Measurements from ENCODE around the gene VARS2. TPM values are rescaled to one million over a fixed set of nuclear protein-coding genes. Genes with fewer than 3 reads are reported as not detected.

The VARS2 gene
- total and polyA plus RNA-seq, 2 experiments from 2014 or later = 21.6 to 36.9 TPM

GRCh38 chr6:30882759-30883684, 31.0 kb upstream of the VARS2 start:
- Histone ChIP-seq H3K9me3 (ENCODE audit: low read depth) (no peaks in the 10 kb centered on the region), H3K4me3 (peak overlapping the region; percentile 91), H3K9me2 (replicated peaks; ENCODE audit: insufficient read depth) (no peaks in the 10 kb centered on the region), H3K4me1 (ENCODE audit: insufficient read depth) (peaks cover 53% of the 10 kb centered on the region), H2AFZ (no peak overlapping the region), H4K20me1 (ENCODE audit: insufficient read depth, poor library complexity, severe bottlenecking) (peaks cover 12% of the 10 kb centered on the region), H3K27me3 (no peaks in the 10 kb centered on the region), H3K36me3 (replicated peaks; ENCODE audit: insufficient read depth, low read depth) (no peaks in the 10 kb centered on the region), H3K79me2 (peaks cover 33% of the 10 kb centered on the region), H3K4me2 (peak overlapping the region; percentile 95), H3K27ac (peak overlapping the region; percentile 100)
- no peak for TF ChIP-seq EZH2phosphoT487 (IDR thresholded peaks at IDR 0.05; ENCODE audit: low read depth, severe bottlenecking, unreplicated experiment)
- TF ChIP-seq CTCF (IDR thresholded peaks at IDR 0.05; ENCODE audit: poor library complexity) = no peak
- no peak for TF ChIP-seq EZH2 (IDR thresholded peaks at IDR 0.05; ENCODE audit: borderline replicate concordance)
- peak; percentile 90 for DNase-seq (ENCODE audit: low spot score)
- 30% methylated on average over 14 of the region's 15 CpGs for WGBS (ENCODE audit: low lambda C conversion rate, missing lambda C conversion rate)

- peak within 1 kb of the TSS; percentile 100 for H3K27ac ChIP-seq
- H4K20me1 ChIP-seq (ENCODE audit: insufficient read depth, poor library complexity, severe bottlenecking) = peaks cover 21% of the 10 kb centered on the region
- 29% methylated on average over 13 of the region's 62 CpGs for WGBS (ENCODE audit: low lambda C conversion rate, missing lambda C conversion rate)
- H3K9me2 ChIP-seq (replicated peaks; ENCODE audit: insufficient read depth) = no peaks in the 10 kb centered on the region
- H3K27me3 ChIP-seq = no peaks in the 10 kb centered on the region
- H3K79me2 ChIP-seq = peaks cover 42% of the 10 kb centered on the region
- peak within 1 kb of the TSS; percentile 91 for H3K4me3 ChIP-seq
- TF ChIP-seq EZH2 (IDR thresholded peaks at IDR 0.05; ENCODE audit: borderline replicate concordance) = no peak
- no peak for TF ChIP-seq CTCF (IDR thresholded peaks at IDR 0.05; ENCODE audit: poor library complexity)
- no peak for TF ChIP-seq EZH2phosphoT487 (IDR thresholded peaks at IDR 0.05; ENCODE audit: low read depth, severe bottlenecking, unreplicated experiment)
- H2AFZ ChIP-seq = peak within 1 kb of the TSS; percentile 7
- H3K9me3 ChIP-seq (ENCODE audit: low read depth) = no peaks in the 10 kb centered on the region
- peak; percentile 89 for DNase-seq (ENCODE audit: low spot score)
- no peaks in the 10 kb centered on the region for H3K36me3 ChIP-seq (replicated peaks; ENCODE audit: insufficient read depth, low read depth)
- peak within 1 kb of the TSS; percentile 95 for H3K4me2 ChIP-seq
- peaks cover 51% of the 10 kb centered on the region for H3K4me1 ChIP-seq (ENCODE audit: insufficient read depth)
These were observed 30.1 kb upstream of the VARS2 start, which contains the start of gene DDR1 for GRCh38 chr6:30883685-30884520. DDR1 (plus strand) TSS chr6:30884519; CDS start chr6:30888730, 4,211 bp downstream.

GRCh38 chr6:30884521-30885480, 29.2 kb upstream of the VARS2 start:
- peak overlapping the region; percentile 95 for H3K4me2 ChIP-seq
- peaks cover 28% of the 10 kb centered on the region for H4K20me1 ChIP-seq (ENCODE audit: insufficient read depth, poor library complexity, severe bottlenecking)
- no peaks in the 10 kb centered on the region for H3K9me3 ChIP-seq (ENCODE audit: low read depth)
- H3K36me3 ChIP-seq (replicated peaks; ENCODE audit: insufficient read depth, low read depth) = no peaks in the 10 kb centered on the region
- H3K4me1 ChIP-seq (ENCODE audit: insufficient read depth) = peaks cover 51% of the 10 kb centered on the region
- peak overlapping the region; percentile 91 for H3K4me3 ChIP-seq
- peak overlapping the region; percentile 100 for H3K27ac ChIP-seq
- WGBS (ENCODE audit: low lambda C conversion rate, missing lambda C conversion rate) = 5% methylated on average over 33 of the region's 59 CpGs
- no peaks in the 10 kb centered on the region for H3K27me3 ChIP-seq
- peaks cover 51% of the 10 kb centered on the region for H3K79me2 ChIP-seq
- TF ChIP-seq EZH2phosphoT487 (IDR thresholded peaks at IDR 0.05; ENCODE audit: low read depth, severe bottlenecking, unreplicated experiment) = no peak
- DNase-seq (ENCODE audit: low spot score) = peak; percentile 70
- H2AFZ ChIP-seq = peak overlapping the region; percentile 7
- no peaks in the 10 kb centered on the region for H3K9me2 ChIP-seq (replicated peaks; ENCODE audit: insufficient read depth)
